HCT116 (cell line): ENCODE data around the gene PIP5KL1. TPM values are rescaled to one million over a fixed set of nuclear protein-coding genes. Genes with fewer than 3 reads are reported as not detected.

Source experiments
- ATAC-seq: fragments of 200-7000 bp; cut with Tn5 transposase; 2 replicates; pipeline ENCODE4 v1.9.1; 2020; ENCODE audit warnings: mild to moderate bottlenecking, moderate library complexity
- BruUV-seq: library from RNA; stranded (reverse); fragments of 400-500 nt; replicated peaks from 2 replicates; lab custom pipeline; 2021; lab: Mats Ljungman, UMichigan
- CTCF ChIA-PET: fragments of 300-600 bp; sonication (Branson Sonifier 250); formaldehyde crosslinking; loops from one replicate; lab custom pipeline; 2021; ENCODE audit warnings: antibody characterized with exemption; lab: Charles Lee
- POLR2A ChIA-PET: fragments of 300-600, 350-600 bp; sonication (Branson Sonifier 250); formaldehyde crosslinking; loops from one replicate; lab custom pipeline; 2021; ENCODE audit warnings: antibody characterized with exemption; lab: Charles Lee
- RAD21 ChIA-PET, 2 experiments: fragments of 300-600 bp; sonication (Branson Sonifier 250); formaldehyde crosslinking; loops; one replicate each; lab custom pipeline; 2023; ENCODE audit warnings: low total read pairs in 2 of 2; ENCODE audit not compliant: uncharacterized antibody in 2 of 2, unreplicated experiment in 2 of 2, low non-redundant PET in 1 of 2; lab: Charles Lee
- DNase-seq: peaks from one replicate; pipeline ENCODE4 v3.0.0-alpha.2; 2010; ENCODE audit warnings: low read depth, low spot score
- H2AFZ ChIP-seq: fragments of 200-600 bp; shearing (Covaris generic), sonication (generic); 2 replicates; pipeline ENCODE4 v1.6.1; 2017; ENCODE audit warnings: low read depth, mixed run types, mixed read lengths, antibody characterized with exemption, low read length; ENCODE audit not compliant: poor library complexity, severe bottlenecking
- H3K27ac ChIP-seq: 2 replicates; pipeline ENCODE4 v1.5.1; 2012; ENCODE audit warnings: low read depth, low read length
- H3K27me3 ChIP-seq: fragments of 200-600 bp; sonication (generic); 2 replicates; pipeline ENCODE4 v1.6.1; 2016; ENCODE audit warnings: mixed run types, low read length, mixed read lengths; ENCODE audit not compliant: insufficient read depth
- H3K36me3 ChIP-seq, 2 experiments: fragments of 200-500 bp in 1 of 2; fragments of 200-600 bp in 1 of 2; sonication (Bioruptor generic) in 1 of 2; sonication (generic) in 1 of 2; 2 replicates each; pipeline versions ENCODE4 v1.5.1 to v1.6.1; 2014 to 2016; ENCODE audit warnings: low read length in 2 of 2, inconsistent platforms in 1 of 2, mixed read lengths in 1 of 2, mixed run types in 1 of 2; ENCODE audit not compliant: insufficient read depth in 2 of 2, control insufficient read depth in 1 of 2
- H3K4me1 ChIP-seq, 2 experiments: fragments of 200-600 bp in 1 of 2; sonication (generic) in 1 of 2; 2 replicates each; pipeline versions ENCODE4 v1.5.1 to v1.6.1; 2012 to 2017; ENCODE audit warnings: low read length in 2 of 2, inconsistent platforms in 1 of 2, mild to moderate bottlenecking in 1 of 2, mixed read lengths in 1 of 2, mixed run types in 1 of 2, moderate library complexity in 1 of 2; ENCODE audit not compliant: insufficient read depth in 2 of 2, control insufficient read depth in 1 of 2
- H3K4me2 ChIP-seq: fragments of 200-600 bp; sonication (generic); 2 replicates; pipeline ENCODE4 v1.6.1; 2017; ENCODE audit warnings: mixed run types, low read length, mixed read lengths
- H3K4me3 ChIP-seq, 2 experiments: fragments of 200-600 bp in 1 of 2; sonication (generic) in 1 of 2; replicated peaks in 1 of 2; 2 replicates each; pipeline ENCODE4 v1.5.1; 2011 to 2016; ENCODE audit warnings: low read length in 2 of 2, control low read depth in 1 of 2, low read depth in 1 of 2, mild to moderate bottlenecking in 1 of 2, mixed read lengths in 1 of 2, mixed run types in 1 of 2
- H3K79me2 ChIP-seq: fragments of 200-600 bp; sonication (generic); 2 replicates; pipeline ENCODE4 v1.6.1; 2017; ENCODE audit warnings: mild to moderate bottlenecking, mixed run types, low read length, moderate library complexity, mixed read lengths; ENCODE audit not compliant: insufficient read depth
- H3K9ac ChIP-seq: fragments of 200-600 bp; sonication (generic); 2 replicates; pipeline ENCODE4 v1.6.1; 2016; ENCODE audit warnings: low read length, mixed read lengths
- H3K9me2 ChIP-seq: fragments of 200-600 bp; sonication (generic), shearing (Covaris generic); 2 replicates; pipeline ENCODE4 v1.6.1; 2017; ENCODE audit warnings: mixed run types, mild to moderate bottlenecking, moderate library complexity; ENCODE audit not compliant: insufficient read depth
- H3K9me3 ChIP-seq, 2 experiments: fragments of 200-500 bp in 1 of 2; fragments of 200-600 bp in 1 of 2; sonication (Bioruptor generic) in 1 of 2; sonication (generic) in 1 of 2; 2 replicates each; pipeline ENCODE4 v1.6.1; 2014 to 2017; ENCODE audit warnings: low read length in 2 of 2, mixed read lengths in 2 of 2, inconsistent platforms in 1 of 2, low read depth in 1 of 2, mild to moderate bottlenecking in 1 of 2, mixed run types in 1 of 2, moderate library complexity in 1 of 2; ENCODE audit not compliant: control insufficient read depth in 1 of 2, insufficient read depth in 1 of 2
- H4K20me1 ChIP-seq: fragments of 200-600 bp; sonication (generic), shearing (Covaris generic); 2 replicates; pipeline ENCODE4 v1.6.1; 2017; ENCODE audit warnings: mixed run types, mild to moderate bottlenecking, moderate library complexity; ENCODE audit not compliant: insufficient read depth
- CBX3 ChIP-seq: IDR thresholded peaks from 2 replicates; pipeline ENCODE4 v1.6.1; 2012; ENCODE audit warnings: low read depth
- CTCF ChIP-seq, 3 experiments: fragments of 200-600 bp in 1 of 3; sonication (generic) in 1 of 3; IDR thresholded peaks in 2 of 3; conservative IDR thresholded peaks in 1 of 3; 2 replicates each; pipeline ENCODE4 v1.5.1; 2012 to 2017; ENCODE audit warnings: low read depth in 2 of 3, low read length in 2 of 3, antibody characterized with exemption in 1 of 3, borderline replicate concordance in 1 of 3, control low read depth in 1 of 3, mild to moderate bottlenecking in 1 of 3, mixed read lengths in 1 of 3, mixed run types in 1 of 3, moderate library complexity in 1 of 3; ENCODE audit not compliant: insufficient read depth in 1 of 3
- EGR1 ChIP-seq: IDR thresholded peaks from 2 replicates; pipeline ENCODE4 v1.6.1; 2012; ENCODE audit warnings: low read depth
- EZH2 ChIP-seq: fragments of 200-600 bp; sonication (generic); IDR thresholded peaks from 2 replicates; pipeline ENCODE4 v1.6.1; 2017; ENCODE audit warnings: antibody characterized with exemption, mixed run types
- FOSL1 ChIP-seq: IDR thresholded peaks from 2 replicates; pipeline ENCODE4 v1.6.1; 2012; ENCODE audit warnings: low read depth
- JUND ChIP-seq: IDR thresholded peaks from 2 replicates; pipeline ENCODE4 v1.6.1; 2012
- MAX ChIP-seq: IDR thresholded peaks from 2 replicates; pipeline ENCODE4 v1.6.1; 2012
- POLR2A ChIP-seq: IDR thresholded peaks from 2 replicates; pipeline ENCODE4 v1.7.0; 2011; ENCODE audit warnings: borderline replicate concordance; ENCODE audit not compliant: insufficient read depth, insufficient read length; ENCODE audit errors: extremely low read depth
- RAD21 ChIP-seq: IDR thresholded peaks from 2 replicates; pipeline ENCODE4 v1.6.1; 2012; ENCODE audit warnings: low read depth, mild to moderate bottlenecking
- REST ChIP-seq: IDR thresholded peaks from 2 replicates; pipeline ENCODE4 v1.6.1; 2012; ENCODE audit warnings: low read depth
- SRF ChIP-seq: IDR thresholded peaks from 2 replicates; pipeline ENCODE4 v1.6.1; 2012; ENCODE audit warnings: low read depth
- TCF7L2 ChIP-seq: IDR thresholded peaks from 2 replicates; pipeline ENCODE4 v1.7.0; 2011; ENCODE audit warnings: borderline replicate concordance, inconsistent platforms; ENCODE audit not compliant: insufficient read depth, insufficient read length; ENCODE audit errors: extremely low read depth
- YY1 ChIP-seq: IDR thresholded peaks from 2 replicates; pipeline ENCODE4 v1.6.1; 2011; ENCODE audit warnings: low read length, low read depth, moderate library complexity, mild to moderate bottlenecking; ENCODE audit not compliant: insufficient replicate concordance; ENCODE audit errors: extremely low read depth
- ZBTB33 ChIP-seq: IDR thresholded peaks from 2 replicates; pipeline ENCODE4 v1.6.1; 2011; ENCODE audit warnings: mild to moderate bottlenecking, low read length, moderate library complexity; ENCODE audit not compliant: insufficient replicate concordance; ENCODE audit errors: extremely low read depth
- ZNF274 ChIP-seq: fragments of 200-500 bp; sonication (Bioruptor generic); IDR thresholded peaks from 2 replicates; pipeline ENCODE4 v1.6.1; 2014; ENCODE audit warnings: mild to moderate bottlenecking, low read depth, low read length, inconsistent platforms
- intact Hi-C: fragments of 100-400 bp; cut with micrococcal nuclease; formaldehyde crosslinking; loops from 2 replicates; pipeline ENCODE4 v1.10.0; 2022
- total RNA-seq: library from RNA; stranded (reverse); gene quantifications from one replicate; pipeline ENCODE4 v1.2.1, GENCODE V29; 2021; ENCODE audit not compliant: unreplicated experiment

Gene PIP5KL1
- total RNA-seq, 1 experiment from 2014 or later: 37.6 TPM

- no peak for TF ChIP-seq REST
These were observed 22.0 kb downstream of the PIP5KL1 start (continued) for GRCh38 chr9:127908660-127908926.

- TF ChIP-seq CBX3: no peak
- no peak for TF ChIP-seq MAX
- TF ChIP-seq RAD21: no peak
- TF ChIP-seq TCF7L2: no peak
- no peak for TF ChIP-seq CTCF (IDR thresholded peaks at IDR 0.05 in 2 of 3, conservative IDR thresholded peaks at IDR 0.05 in 1 of 3; ENCODE audit: borderline replicate concordance in 1 of 3, insufficient read depth in 1 of 3, low read depth in 2 of 3, low read length in 2 of 3)
- no peak for TF ChIP-seq EZH2
- no peak for TF ChIP-seq YY1
- no peak for TF ChIP-seq ZBTB33
- TF ChIP-seq POLR2A: no peak
- TF ChIP-seq EGR1: no peak
- TF ChIP-seq JUND: no peak
- no peak for TF ChIP-seq FOSL1
- TF ChIP-seq ZNF274: no peak
- TF ChIP-seq SRF: no peak
- TF ChIP-seq, all 23 proteins: peak for 0
- Histone ChIP-seq H3K4me2 (no peak overlapping the region), H4K20me1 (no peaks in the 10 kb centered on the region), H3K27me3 (no peaks in the 10 kb centered on the region), H3K79me2 (peaks cover 2% of the 10 kb centered on the region; the same call in 1 of the 2 replicates), H3K9me3 (no peaks in the 10 kb centered on the region), H2AFZ (no peak overlapping the region), H3K9ac (no peak overlapping the region), H3K36me3 (peaks cover 3 to 25% of the 10 kb centered on the region in 2 experiments; a peak in 1 of 4 replicates), H3K4me1 (peaks cover 9 to 27% of the 10 kb centered on the region in 2 experiments; a peak in 3 of 4 replicates), H3K9me2 (no peaks in the 10 kb centered on the region), H3K27ac (no peak overlapping the region), H3K4me3 (no peak overlapping the region)
- ATAC-seq: no peak
- intact Hi-C loops: no loop called here
- ChIA-PET POLR2A (no interaction called here), CTCF (no interaction called here), RAD21 (no interaction called here)
- DNase-seq: no peak
- no TSS peak for BruUV-seq
These were observed 22.5 kb downstream of the PIP5KL1 start for GRCh38 chr9:127907867-127908659.
